ENCODE results near the gene WFS1. TPM values are rescaled to one million over a fixed set of nuclear protein-coding genes. Genes with fewer than 3 reads are reported as not detected.

The WFS1 gene
- total RNA-seq, 6 donors from 2014 or later = 88.8 to 180 (median 105) TPM

DNA sequence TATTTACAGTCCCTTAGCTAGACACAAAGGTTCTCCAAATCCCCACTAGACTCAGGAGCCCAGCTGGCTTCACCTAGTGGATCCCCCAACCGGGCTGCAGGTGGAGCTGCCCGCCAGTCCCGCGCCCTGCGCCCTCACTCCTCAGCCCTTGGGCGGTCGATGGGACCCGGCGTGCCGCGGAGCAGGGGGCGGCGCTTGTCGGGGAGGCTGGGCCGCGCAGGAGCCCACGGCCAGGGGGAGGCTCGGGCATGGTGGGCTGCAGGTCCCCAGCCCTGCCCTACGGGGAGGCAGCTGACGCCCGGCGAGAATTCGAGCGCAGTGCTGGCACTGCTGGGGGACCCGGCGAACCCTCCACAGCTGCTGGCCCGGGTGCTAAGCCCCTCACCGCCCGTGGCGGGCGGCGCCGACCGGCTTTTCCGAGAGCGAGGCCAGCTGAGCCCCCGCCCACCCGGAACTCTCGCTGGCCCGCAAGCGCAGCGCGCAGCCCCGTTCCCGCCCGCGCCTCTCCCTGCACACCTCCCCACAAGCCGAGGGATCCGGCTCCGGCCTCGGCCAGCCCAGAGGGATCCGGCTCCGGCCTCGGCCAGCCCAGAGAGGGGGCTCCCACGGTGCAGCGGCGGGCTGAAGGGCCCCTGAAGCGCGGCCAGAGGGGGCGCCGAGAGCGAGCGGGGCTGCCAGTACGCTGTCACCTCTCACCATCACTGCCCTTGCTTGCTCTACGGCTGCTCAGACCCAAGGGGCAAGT, 39.4 kb downstream of the WFS1 start:
- peak overlapping the region; percentile 27 to 58 (median 44) for H3K4me3 ChIP-seq
- peak in 1 of 2 donors; percentile 87 for DNase-seq
- H3K4me1 ChIP-seq = peaks cover 0 to 11% (median 2%) of the 10 kb centered on the region in 4 donors
- H3K27ac ChIP-seq = peak overlapping the region in 2 of 4 donors; percentile 71 to 75
- WGBS, 2 donors = 9 to 11% methylated on average over 19 to 30 of the region's 65 CpGs
- H3K27me3 ChIP-seq = peaks cover 0 to 10% (median 0%) of the 10 kb centered on the region in 4 donors
- H3K36me3 ChIP-seq = peaks cover 0 to 10% (median 0%) of the 10 kb centered on the region in 4 donors
- peaks cover 0 to 2% (median 0%) of the 10 kb centered on the region in 4 donors for H3K9me3 ChIP-seq
- ATAC-seq (ENCODE audit: low FRiP score in 2 of 2) = peak in 1 of 2 donors; percentile 53
- no peak for TF ChIP-seq POLR2A (IDR thresholded peaks at IDR 0.05)
- TF ChIP-seq, protein P1, sequence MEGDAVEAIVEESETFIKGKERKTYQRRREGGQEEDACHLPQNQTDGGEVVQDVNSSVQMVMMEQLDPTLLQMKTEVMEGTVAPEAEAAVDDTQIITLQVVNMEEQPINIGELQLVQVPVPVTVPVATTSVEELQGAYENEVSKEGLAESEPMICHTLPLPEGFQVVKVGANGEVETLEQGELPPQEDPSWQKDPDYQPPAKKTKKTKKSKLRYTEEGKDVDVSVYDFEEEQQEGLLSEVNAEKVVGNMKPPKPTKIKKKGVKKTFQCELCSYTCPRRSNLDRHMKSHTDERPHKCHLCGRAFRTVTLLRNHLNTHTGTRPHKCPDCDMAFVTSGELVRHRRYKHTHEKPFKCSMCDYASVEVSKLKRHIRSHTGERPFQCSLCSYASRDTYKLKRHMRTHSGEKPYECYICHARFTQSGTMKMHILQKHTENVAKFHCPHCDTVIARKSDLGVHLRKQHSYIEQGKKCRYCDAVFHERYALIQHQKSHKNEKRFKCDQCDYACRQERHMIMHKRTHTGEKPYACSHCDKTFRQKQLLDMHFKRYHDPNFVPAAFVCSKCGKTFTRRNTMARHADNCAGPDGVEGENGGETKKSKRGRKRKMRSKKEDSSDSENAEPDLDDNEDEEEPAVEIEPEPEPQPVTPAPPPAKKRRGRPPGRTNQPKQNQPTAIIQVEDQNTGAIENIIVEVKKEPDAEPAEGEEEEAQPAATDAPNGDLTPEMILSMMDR (IDR thresholded peaks at IDR 0.05) = peak in 1 of 6 experiments; percentile 25
- no peak for TF ChIP-seq EP300 (IDR thresholded peaks at IDR 0.05)
- no peak for TF ChIP-seq POLR2AphosphoS5 (IDR thresholded peaks at IDR 0.05)

DNA sequence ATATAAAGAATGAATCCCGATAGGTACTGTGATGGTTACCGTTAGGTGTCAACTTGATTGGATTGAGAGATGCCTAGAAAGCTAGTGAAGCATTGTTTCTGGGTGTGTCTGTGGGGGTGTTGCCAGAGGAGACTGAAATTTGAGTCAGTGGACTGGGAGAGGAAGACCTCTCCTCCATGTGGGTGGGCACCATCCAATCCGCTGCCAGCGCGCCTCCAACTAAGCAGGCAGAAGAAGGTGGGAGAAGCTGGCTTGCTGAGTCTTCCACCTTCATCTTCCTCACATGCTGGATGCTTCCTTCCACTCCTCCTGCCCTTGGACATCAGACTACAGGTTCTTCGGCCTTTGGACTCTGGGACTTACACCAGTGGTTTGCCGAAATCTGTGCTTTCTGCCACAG, 40.1 kb downstream of the WFS1 start:
- ATAC-seq (ENCODE audit: low FRiP score in 2 of 2) = no peak
- Histone ChIP-seq H3K27me3 (peaks cover 0 to 10% (median 0%) of the 10 kb centered on the region in 4 donors), H3K4me3 (peak overlapping the region in 1 of 4 donors; percentile 58)

DNA sequence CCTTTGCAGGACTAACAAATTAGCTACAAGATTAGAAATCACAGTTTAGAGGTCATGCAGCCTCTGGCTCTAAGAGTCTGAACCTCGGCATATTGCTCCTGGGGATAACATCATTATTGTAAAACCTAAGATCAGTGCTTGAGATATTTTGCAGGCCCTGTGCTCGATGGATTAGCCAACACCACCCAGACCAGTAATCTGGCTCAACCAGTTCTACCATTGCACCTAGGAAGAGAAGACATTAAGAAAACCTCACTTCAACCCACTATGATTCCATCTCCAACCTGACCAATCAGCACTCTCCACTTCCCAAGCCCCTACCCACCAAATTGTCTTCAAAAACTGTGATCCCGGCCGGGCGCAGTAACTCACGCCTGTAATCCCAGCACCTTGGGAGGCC, 43.6 kb downstream of the WFS1 start:
- WGBS, 2 donors = 84 to 95% methylated on average over 6 of the region's 6 CpGs
- Histone ChIP-seq H3K27me3 (peaks cover 0 to 10% (median 0%) of the 10 kb centered on the region in 4 donors), H3K27ac (no peak overlapping the region), H3K4me3 (no peak overlapping the region), H3K4me1 (peaks cover 0 to 11% (median 2%) of the 10 kb centered on the region in 4 donors), H3K36me3 (no peaks in the 10 kb centered on the region), H3K9me3 (peaks cover 0 to 2% (median 0%) of the 10 kb centered on the region in 4 donors)
- DNase-seq = no peak
- no peak for ATAC-seq (ENCODE audit: low FRiP score in 2 of 2)
- TF ChIP-seq EP300 (IDR thresholded peaks at IDR 0.05) (no peak), POLR2AphosphoS5 (IDR thresholded peaks at IDR 0.05) (no peak), POLR2A (IDR thresholded peaks at IDR 0.05) (no peak)
- TF ChIP-seq, protein P1 (IDR thresholded peaks at IDR 0.05) = no peak

More for the DNA sequence above, 40.1 kb downstream of the WFS1 start:
- Histone ChIP-seq H3K4me1 (peaks cover 0 to 11% (median 2%) of the 10 kb centered on the region in 4 donors), H3K27ac (no peak overlapping the region), H3K9me3 (peaks cover 0 to 2% (median 0%) of the 10 kb centered on the region in 4 donors), H3K36me3 (peaks cover 0 to 3% (median 0%) of the 10 kb centered on the region in 4 donors)
- 88 to 90% methylated on average over 7 of the region's 7 CpGs for WGBS, 2 donors
- DNase-seq = no peak
- TF ChIP-seq, protein P1 (IDR thresholded peaks at IDR 0.05) = no peak
- TF ChIP-seq POLR2AphosphoS5 (IDR thresholded peaks at IDR 0.05) (no peak), EP300 (IDR thresholded peaks at IDR 0.05) (no peak), POLR2A (IDR thresholded peaks at IDR 0.05) (no peak)

DNA sequence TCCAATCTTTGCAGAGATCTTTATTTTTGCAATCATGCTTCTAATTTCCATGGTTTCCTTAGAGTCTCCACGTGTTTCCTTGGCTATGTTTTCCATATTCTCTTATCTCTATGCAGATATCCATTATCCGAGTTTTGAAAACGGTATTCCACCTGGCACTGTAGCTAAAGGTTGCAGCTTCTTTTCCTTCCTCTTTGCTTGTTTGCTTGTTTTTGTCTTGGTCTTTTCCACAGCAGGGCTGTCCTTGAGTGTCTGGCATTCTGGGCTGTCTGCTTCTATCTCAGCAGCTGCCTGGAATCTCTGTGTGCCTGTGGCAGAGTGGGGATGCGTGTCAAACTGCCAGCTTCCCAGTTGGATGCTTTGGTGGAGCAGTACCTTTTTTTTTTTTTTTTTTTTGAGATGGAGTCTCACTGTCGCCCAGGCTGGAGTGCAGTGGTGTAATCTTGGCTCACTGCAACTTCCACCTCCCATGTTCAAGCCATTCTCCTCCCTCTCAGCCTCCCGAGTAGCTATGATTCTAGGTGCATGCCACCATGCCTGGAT, 46.9 kb downstream of the WFS1 start:
- ATAC-seq (ENCODE audit: low FRiP score in 2 of 2) (no peak), DNase-seq (no peak)
- WGBS, 2 donors = 65 to 69% methylated on average over 6 of the region's 6 CpGs
- H3K4me3 ChIP-seq = no peak overlapping the region
- H3K27ac ChIP-seq = no peak overlapping the region
- no peak for TF ChIP-seq EP300 (IDR thresholded peaks at IDR 0.05)
- TF ChIP-seq, protein P1 (IDR thresholded peaks at IDR 0.05) = no peak
- TF ChIP-seq POLR2AphosphoS5 (IDR thresholded peaks at IDR 0.05) = no peak
- no peak for TF ChIP-seq POLR2A (IDR thresholded peaks at IDR 0.05)
- no peaks in the 10 kb centered on the region for H3K27me3 ChIP-seq
- H3K36me3 ChIP-seq = no peaks in the 10 kb centered on the region
- no peaks in the 10 kb centered on the region for H3K9me3 ChIP-seq
- no peaks in the 10 kb centered on the region for H3K4me1 ChIP-seq

All from upper lobe of left lung (tissue), 6 donors.